A549 treated with Mapracorat at 1 μM for 4 hours (cell line): Measurements from ENCODE around the gene POTEI. TPM values are rescaled to one million over a fixed set of nuclear protein-coding genes. Genes with fewer than 3 reads are reported as not detected.

ENCODE experiments used
- total RNA-seq: library from RNA; stranded (reverse); fragments of 200-300 nt; extraction: Qiagen RNA extraction; gene quantifications from 5 replicates; pipeline ENCODE4 v1.2.3, GENCODE V29; 2022

Gene POTEI
- not detected in 5 replicates for total RNA-seq

DNA sequence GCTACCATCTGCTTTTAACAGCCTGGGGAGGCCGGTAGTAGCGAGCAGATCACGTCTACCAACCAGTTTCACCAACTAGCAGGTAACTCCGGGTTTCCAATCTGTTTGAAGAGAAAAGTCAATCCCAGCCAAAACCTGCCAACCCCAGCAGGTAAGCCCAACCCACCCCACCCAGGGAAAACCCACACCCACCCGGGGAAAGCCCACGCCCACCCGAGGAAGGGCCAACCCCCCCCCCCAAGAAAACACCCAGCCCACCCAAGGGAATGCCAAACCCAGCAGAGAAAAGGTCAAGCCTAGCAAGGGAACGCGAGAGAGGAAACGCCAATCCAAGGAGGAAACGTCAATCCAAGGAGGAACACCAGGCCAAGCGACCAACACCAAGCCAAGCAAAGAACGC, at the start of gene POTEI:
POTEI (minus strand) TSS at position 101 of the 400 bp plus-strand sequence; CDS start at position 8, 93 bp downstream.

DNA sequence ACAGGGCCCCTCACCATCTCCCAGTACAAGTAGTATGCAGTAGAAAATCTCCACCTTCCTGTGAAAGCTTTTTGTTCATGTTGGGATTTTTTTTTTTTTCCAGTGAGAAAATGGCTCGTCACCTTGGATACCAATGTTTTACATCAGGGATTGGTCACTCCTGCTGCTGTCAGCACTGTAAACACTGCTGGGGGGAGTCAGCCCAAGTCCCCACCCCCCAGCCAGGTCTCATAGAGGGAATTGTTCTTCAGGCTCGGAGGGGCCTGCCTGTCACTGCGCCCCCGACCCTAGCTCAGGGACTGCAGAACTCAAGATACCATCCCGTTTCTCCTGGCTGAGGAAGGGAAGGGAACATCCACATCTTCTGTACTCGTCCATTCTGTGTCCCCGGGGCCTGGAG, 11.9 kb upstream of the POTEI start, which contains the start of gene CFC1B:
CFC1B (plus strand) TSS at position 231 of the 400 bp plus-strand sequence. CDS start 263 bp downstream, outside the sequence.

Other genes starting within 250 kb of the POTEI start
- gene IMP4, start 166.4 kb downstream of the POTEI start, total RNA-seq, result 143 to 180 TPM (median 159 TPM) in 5 replicates
- gene PTPN18, start 153.3 kb downstream of the POTEI start, total RNA-seq, result 26.2 to 31.3 TPM (median 29.4 TPM) in 5 replicates
- not detected in 5 replicates for gene CFC1B, start 11.9 kb upstream of the POTEI start, total RNA-seq
- not detected in 5 replicates for gene CFC1, start 90.2 kb upstream of the POTEI start, total RNA-seq
- gene POTEJ, start 102.1 kb upstream of the POTEI start, total RNA-seq, result not detected in 5 replicates
- not detected in 5 replicates for gene GPR148, start 219.7 kb upstream of the POTEI start, total RNA-seq
- not detected in 5 replicates for gene AMER3, start 246.2 kb upstream of the POTEI start, total RNA-seq